ENCODE measurements around the gene RPS29. TPM values are rescaled to one million over a fixed set of nuclear protein-coding genes. Genes with fewer than 3 reads are reported as not detected.

RPS29 gene
- polyA plus RNA-seq, 1 donor from 2014 or later = 6,695 TPM

DNA sequence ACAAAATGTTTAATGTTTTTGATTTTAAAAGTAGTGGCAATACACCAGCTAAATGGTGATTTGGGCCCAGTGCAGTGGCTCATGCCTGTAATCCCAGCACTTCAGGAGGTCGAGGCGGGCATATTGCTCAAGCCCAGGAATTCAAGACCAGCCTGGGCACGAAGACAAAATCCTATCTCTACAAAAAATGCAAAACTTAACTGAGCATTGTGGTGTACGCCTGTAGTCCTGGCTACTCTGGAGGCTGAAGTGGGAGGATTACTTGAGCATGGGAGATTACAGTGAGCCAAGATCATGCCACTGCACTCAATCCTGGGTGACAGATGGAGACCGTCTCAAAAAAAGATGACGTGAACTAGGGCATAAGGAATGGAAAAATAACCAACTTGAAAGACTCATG is 29.6 kb upstream of the RPS29 start:
- no peak overlapping the region for H2AFZ ChIP-seq (ENCODE audit: low read depth, low read length)
- H4K20me1 ChIP-seq (ENCODE audit: insufficient read depth) = no peaks in the 10 kb centered on the region
- no peak overlapping the region for H3K4me3 ChIP-seq (ENCODE audit: low read length)
- H3K27ac ChIP-seq (ENCODE audit: low read length) = no peak overlapping the region
- no peak overlapping the region for H3K4me2 ChIP-seq (ENCODE audit: low read length)
- H3K79me2 ChIP-seq (replicated peaks; ENCODE audit: insufficient read depth, low read length) = peaks cover 22% of the 10 kb centered on the region
- H3K9me2 ChIP-seq (ENCODE audit: insufficient read depth, low read length) = no peaks in the 10 kb centered on the region
- H3K9me3 ChIP-seq (ENCODE audit: low read length) = no peaks in the 10 kb centered on the region
- TF ChIP-seq EP300 (conservative IDR thresholded peaks at IDR 0.05; ENCODE audit: poor library complexity, severe bottlenecking) = no peak
- TF ChIP-seq, protein P1, sequence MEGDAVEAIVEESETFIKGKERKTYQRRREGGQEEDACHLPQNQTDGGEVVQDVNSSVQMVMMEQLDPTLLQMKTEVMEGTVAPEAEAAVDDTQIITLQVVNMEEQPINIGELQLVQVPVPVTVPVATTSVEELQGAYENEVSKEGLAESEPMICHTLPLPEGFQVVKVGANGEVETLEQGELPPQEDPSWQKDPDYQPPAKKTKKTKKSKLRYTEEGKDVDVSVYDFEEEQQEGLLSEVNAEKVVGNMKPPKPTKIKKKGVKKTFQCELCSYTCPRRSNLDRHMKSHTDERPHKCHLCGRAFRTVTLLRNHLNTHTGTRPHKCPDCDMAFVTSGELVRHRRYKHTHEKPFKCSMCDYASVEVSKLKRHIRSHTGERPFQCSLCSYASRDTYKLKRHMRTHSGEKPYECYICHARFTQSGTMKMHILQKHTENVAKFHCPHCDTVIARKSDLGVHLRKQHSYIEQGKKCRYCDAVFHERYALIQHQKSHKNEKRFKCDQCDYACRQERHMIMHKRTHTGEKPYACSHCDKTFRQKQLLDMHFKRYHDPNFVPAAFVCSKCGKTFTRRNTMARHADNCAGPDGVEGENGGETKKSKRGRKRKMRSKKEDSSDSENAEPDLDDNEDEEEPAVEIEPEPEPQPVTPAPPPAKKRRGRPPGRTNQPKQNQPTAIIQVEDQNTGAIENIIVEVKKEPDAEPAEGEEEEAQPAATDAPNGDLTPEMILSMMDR (IDR thresholded peaks at IDR 0.05; ENCODE audit: poor library complexity, severe bottlenecking) = no peak
- TF ChIP-seq SMC3 (conservative IDR thresholded peaks at IDR 0.05; ENCODE audit: poor library complexity) = no peak
- TF ChIP-seq POLR2AphosphoS5 (IDR thresholded peaks at IDR 0.05) = no peak
- TF ChIP-seq RAD21 (conservative IDR thresholded peaks at IDR 0.05) = no peak
- TF ChIP-seq, protein P2, sequence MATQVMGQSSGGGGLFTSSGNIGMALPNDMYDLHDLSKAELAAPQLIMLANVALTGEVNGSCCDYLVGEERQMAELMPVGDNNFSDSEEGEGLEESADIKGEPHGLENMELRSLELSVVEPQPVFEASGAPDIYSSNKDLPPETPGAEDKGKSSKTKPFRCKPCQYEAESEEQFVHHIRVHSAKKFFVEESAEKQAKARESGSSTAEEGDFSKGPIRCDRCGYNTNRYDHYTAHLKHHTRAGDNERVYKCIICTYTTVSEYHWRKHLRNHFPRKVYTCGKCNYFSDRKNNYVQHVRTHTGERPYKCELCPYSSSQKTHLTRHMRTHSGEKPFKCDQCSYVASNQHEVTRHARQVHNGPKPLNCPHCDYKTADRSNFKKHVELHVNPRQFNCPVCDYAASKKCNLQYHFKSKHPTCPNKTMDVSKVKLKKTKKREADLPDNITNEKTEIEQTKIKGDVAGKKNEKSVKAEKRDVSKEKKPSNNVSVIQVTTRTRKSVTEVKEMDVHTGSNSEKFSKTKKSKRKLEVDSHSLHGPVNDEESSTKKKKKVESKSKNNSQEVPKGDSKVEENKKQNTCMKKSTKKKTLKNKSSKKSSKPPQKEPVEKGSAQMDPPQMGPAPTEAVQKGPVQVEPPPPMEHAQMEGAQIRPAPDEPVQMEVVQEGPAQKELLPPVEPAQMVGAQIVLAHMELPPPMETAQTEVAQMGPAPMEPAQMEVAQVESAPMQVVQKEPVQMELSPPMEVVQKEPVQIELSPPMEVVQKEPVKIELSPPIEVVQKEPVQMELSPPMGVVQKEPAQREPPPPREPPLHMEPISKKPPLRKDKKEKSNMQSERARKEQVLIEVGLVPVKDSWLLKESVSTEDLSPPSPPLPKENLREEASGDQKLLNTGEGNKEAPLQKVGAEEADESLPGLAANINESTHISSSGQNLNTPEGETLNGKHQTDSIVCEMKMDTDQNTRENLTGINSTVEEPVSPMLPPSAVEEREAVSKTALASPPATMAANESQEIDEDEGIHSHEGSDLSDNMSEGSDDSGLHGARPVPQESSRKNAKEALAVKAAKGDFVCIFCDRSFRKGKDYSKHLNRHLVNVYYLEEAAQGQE (IDR thresholded peaks at IDR 0.05; ENCODE audit: borderline replicate concordance) = no peak
- TF ChIP-seq EZH2 (IDR thresholded peaks at IDR 0.05; ENCODE audit: borderline replicate concordance, insufficient read depth, low read length, poor library complexity, severe bottlenecking) = no peak
- no peak for TF ChIP-seq TAF1 (IDR thresholded peaks at IDR 0.05; ENCODE audit: low read depth)
- peaks cover 14% of the 10 kb centered on the region for H3K36me3 ChIP-seq (ENCODE audit: insufficient read depth, low read length)
- H3K27me3 ChIP-seq (ENCODE audit: insufficient read depth, low read depth, low read length) = no peaks in the 10 kb centered on the region
- H3F3A ChIP-seq (ENCODE audit: insufficient read depth, low read length, poor library complexity, severe bottlenecking) = no peaks in the 10 kb centered on the region
- no peak overlapping the region for H3K9ac ChIP-seq (ENCODE audit: low read length)

DNA sequence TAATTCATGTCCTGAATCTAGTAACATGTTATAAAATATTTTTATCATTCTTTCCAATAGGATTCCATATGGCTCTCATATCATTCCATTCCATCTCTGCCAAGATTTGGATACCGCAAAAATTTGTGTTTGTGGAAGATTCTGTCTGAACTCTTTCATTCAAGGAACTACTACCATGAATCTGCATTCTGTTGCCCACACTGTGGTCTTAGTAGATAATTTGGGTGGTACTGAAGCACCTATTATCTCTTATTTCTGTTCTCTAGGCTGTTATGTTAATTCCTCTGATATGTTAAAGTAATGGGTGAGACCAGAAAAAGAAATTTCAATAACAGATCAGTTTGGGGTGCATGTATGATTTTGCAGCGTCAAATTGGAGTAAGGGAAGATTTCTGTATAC is 28.0 kb upstream of the RPS29 start:
- no peak overlapping the region for H3K27ac ChIP-seq (ENCODE audit: low read length)
- H3F3A ChIP-seq (ENCODE audit: insufficient read depth, low read length, poor library complexity, severe bottlenecking) = no peaks in the 10 kb centered on the region
- no peaks in the 10 kb centered on the region for H4K20me1 ChIP-seq (ENCODE audit: insufficient read depth)
- H3K36me3 ChIP-seq (ENCODE audit: insufficient read depth, low read length) = peaks cover 14% of the 10 kb centered on the region
- H3K9me2 ChIP-seq (ENCODE audit: insufficient read depth, low read length) = no peaks in the 10 kb centered on the region
- H3K4me2 ChIP-seq (ENCODE audit: low read length) = no peak overlapping the region
- no peak overlapping the region for H2AFZ ChIP-seq (ENCODE audit: low read depth, low read length)
- H3K9me3 ChIP-seq (ENCODE audit: low read length) = no peaks in the 10 kb centered on the region
- no peak for TF ChIP-seq MXI1 (conservative IDR thresholded peaks at IDR 0.05; ENCODE audit: poor library complexity, severe bottlenecking)
- H3K4me3 ChIP-seq (ENCODE audit: low read length) = no peak overlapping the region
- H3K27me3 ChIP-seq (ENCODE audit: insufficient read depth, low read depth, low read length) = no peaks in the 10 kb centered on the region
- H3K79me2 ChIP-seq (replicated peaks; ENCODE audit: insufficient read depth, low read length) = peaks cover 17% of the 10 kb centered on the region
- H3K9ac ChIP-seq (ENCODE audit: low read length) = no peak overlapping the region

DNA sequence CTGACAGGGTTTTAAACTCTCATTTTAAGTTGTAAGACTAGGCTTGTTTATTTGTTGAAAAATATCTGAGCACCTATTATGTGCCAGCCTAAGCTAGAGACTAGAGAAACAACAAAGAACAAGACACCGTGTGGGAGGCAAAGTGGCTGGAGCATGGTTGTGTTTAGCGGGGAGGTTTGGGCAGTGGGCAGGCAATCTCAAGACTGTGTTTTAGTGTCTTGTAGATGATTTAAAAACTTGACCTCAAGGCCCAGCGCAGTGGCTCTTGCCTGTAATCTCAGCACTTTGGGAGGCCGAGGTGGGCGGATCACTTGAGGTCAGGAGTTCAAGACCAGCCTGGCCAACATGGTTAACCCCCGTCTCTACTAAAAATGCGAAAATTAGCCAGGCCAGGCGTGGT is 26.5 kb upstream of the RPS29 start:
- Histone ChIP-seq H3K36me3 (ENCODE audit: insufficient read depth, low read length) (peaks cover 6% of the 10 kb centered on the region), H3K9ac (ENCODE audit: low read length) (no peak overlapping the region), H3F3A (ENCODE audit: insufficient read depth, low read length, poor library complexity, severe bottlenecking) (no peaks in the 10 kb centered on the region), H2AFZ (ENCODE audit: low read depth, low read length) (no peak overlapping the region), H3K9me3 (ENCODE audit: low read length) (no peaks in the 10 kb centered on the region), H3K27me3 (ENCODE audit: insufficient read depth, low read depth, low read length) (no peaks in the 10 kb centered on the region), H3K79me2 (replicated peaks; ENCODE audit: insufficient read depth, low read length) (peaks cover 1% of the 10 kb centered on the region), H4K20me1 (ENCODE audit: insufficient read depth) (no peaks in the 10 kb centered on the region), H3K4me3 (ENCODE audit: low read length) (no peak overlapping the region), H3K27ac (ENCODE audit: low read length) (no peak overlapping the region), H3K9me2 (ENCODE audit: insufficient read depth, low read length) (no peaks in the 10 kb centered on the region), H3K4me2 (ENCODE audit: low read length) (no peak overlapping the region)
- no peak for TF ChIP-seq RAD21 (conservative IDR thresholded peaks at IDR 0.05)
- TF ChIP-seq, protein P1 (IDR thresholded peaks at IDR 0.05; ENCODE audit: poor library complexity, severe bottlenecking) = no peak
- no peak for TF ChIP-seq SMC3 (conservative IDR thresholded peaks at IDR 0.05; ENCODE audit: poor library complexity)
- no peak for TF ChIP-seq TAF1 (IDR thresholded peaks at IDR 0.05; ENCODE audit: low read depth)
- no peak for TF ChIP-seq EZH2 (IDR thresholded peaks at IDR 0.05; ENCODE audit: borderline replicate concordance, insufficient read depth, low read length, poor library complexity, severe bottlenecking)
- TF ChIP-seq MXI1 (conservative IDR thresholded peaks at IDR 0.05; ENCODE audit: poor library complexity, severe bottlenecking) = no peak
- TF ChIP-seq, protein P2 (IDR thresholded peaks at IDR 0.05; ENCODE audit: borderline replicate concordance) = no peak
- TF ChIP-seq POLR2AphosphoS5 (IDR thresholded peaks at IDR 0.05) = no peak
